B cell (primary cell): Measurements from ENCODE around the gene CPT1A. TPM values are rescaled to one million over a fixed set of nuclear protein-coding genes. Genes with fewer than 3 reads are reported as not detected.

ENCODE experiments used
- ATAC-seq: fragments of 200-7000 bp; cut with Tn5 transposase; one replicate; pipeline ENCODE4 v1.10.0; 2021; ENCODE audit warnings: low read depth, mild to moderate bottlenecking, moderate number of reproducible peaks, moderate library complexity
- CTCF ChIA-PET: fragments of 350-600 bp; sonication (Branson Sonifier 250); formaldehyde crosslinking; loops from one replicate; lab custom pipeline; 2021; ENCODE audit warnings: antibody characterized with exemption, inconsistent platforms; lab: Charles Lee
- POLR2A ChIA-PET: fragments of 350-600 bp; sonication (Branson Sonifier 250); formaldehyde crosslinking; loops from one replicate; lab custom pipeline; 2021; ENCODE audit warnings: antibody characterized with exemption; lab: Charles Lee
- DNase-seq: peaks from one replicate; pipeline ENCODE4 v3.0.0; 2013
- H2AFZ ChIP-seq: 2 replicates; pipeline ENCODE4 v1.6.1; 2012; ENCODE audit warnings: mild to moderate bottlenecking, low read depth, low read length; ENCODE audit not compliant: insufficient read depth, poor library complexity, severe bottlenecking
- H3K27ac ChIP-seq, 2 donors: 1 replicate in 1 of 2; 2 replicates in 1 of 2; pipeline ENCODE4 v1.5.1; 2012 to 2013; ENCODE audit warnings: low read length in 2 of 2, mild to moderate bottlenecking in 2 of 2, moderate library complexity in 1 of 2
- H3K27me3 ChIP-seq, 4 experiments: fragments of 200-600 bp in 1 of 4; sonication (generic) in 1 of 4; replicated peaks in 1 of 4; 1 replicate in 2 of 4; 2 replicates in 2 of 4; pipeline versions ENCODE4 v1.6.1 to v1.7.0; 2013 to 2016; ENCODE audit warnings: low read length in 3 of 4, mild to moderate bottlenecking in 2 of 4, mixed read lengths in 1 of 4, moderate library complexity in 1 of 4; ENCODE audit not compliant: insufficient read depth in 4 of 4, control insufficient read depth in 3 of 4; ENCODE audit errors: control extremely low read depth in 1 of 4
- H3K36me3 ChIP-seq, 2 experiments: replicated peaks in 1 of 2; 1 replicate in 1 of 2; 2 replicates in 1 of 2; pipeline versions ENCODE4 v1.6.1 to v1.7.1; 2013; ENCODE audit warnings: low read length in 1 of 2; ENCODE audit not compliant: insufficient read depth in 2 of 2, control insufficient read depth in 1 of 2; ENCODE audit errors: control extremely low read depth in 1 of 2, extremely low read depth in 1 of 2
- H3K4me1 ChIP-seq, 2 donors: fragments of 200-600 bp in 1 of 2; sonication (generic) in 1 of 2; 1 replicate in 1 of 2; 2 replicates in 1 of 2; pipeline versions ENCODE4 v1.5.1 to v1.6.1; 2013 to 2017; ENCODE audit warnings: low read length in 2 of 2; ENCODE audit not compliant: control insufficient read depth in 2 of 2, insufficient read depth in 2 of 2
- H3K4me2 ChIP-seq: replicated peaks from 2 replicates; pipeline ENCODE3; 2012; ENCODE audit warnings: mild to moderate bottlenecking, low read depth, low read length; ENCODE audit not compliant: poor library complexity, severe bottlenecking
- H3K4me3 ChIP-seq, 5 experiments: fragments of 200-600 bp in 1 of 5; sonication (generic) in 1 of 5; 1 replicate in 3 of 5; 2 replicates in 2 of 5; pipeline versions ENCODE4 v1.5.1 to v1.7.0; 2011 to 2016; ENCODE audit warnings: low read length in 4 of 5, mild to moderate bottlenecking in 4 of 5, low read depth in 2 of 5, control low read depth in 1 of 5, moderate library complexity in 1 of 5; ENCODE audit not compliant: insufficient read depth in 1 of 5; ENCODE audit errors: control extremely low read depth in 1 of 5, extremely low read depth in 1 of 5
- H3K79me2 ChIP-seq: fragments of 200-600 bp; sonication (generic); one replicate; pipeline ENCODE4 v1.6.0; 2016; ENCODE audit warnings: low read length; ENCODE audit not compliant: control insufficient read depth, insufficient read depth
- H3K9ac ChIP-seq: fragments of 200-600 bp; sonication (generic); 2 replicates; pipeline ENCODE4 v1.6.1; 2017; ENCODE audit warnings: mild to moderate bottlenecking, low read length, moderate library complexity
- H3K9me3 ChIP-seq, 3 donors: one replicate each; pipeline versions ENCODE4 v1.6.1 to v1.7.1; 2013; ENCODE audit warnings: low read length in 2 of 3; ENCODE audit not compliant: control insufficient read depth in 2 of 3, insufficient read depth in 1 of 3; ENCODE audit errors: control extremely low read depth in 1 of 3
- H4K20me1 ChIP-seq: 2 replicates; pipeline ENCODE4 v1.6.0; 2012; ENCODE audit warnings: mild to moderate bottlenecking, low read length; ENCODE audit not compliant: insufficient read depth, control insufficient read depth, poor library complexity, severe bottlenecking
- H3K27ac Mint-ChIP-seq: one replicate; pipeline ENCODE4 v1.8.0; 2021; ENCODE audit warnings: mixed read lengths
- H3K27me3 Mint-ChIP-seq: one replicate; pipeline ENCODE4 v1.8.0; 2021; ENCODE audit warnings: mixed read lengths
- H3K4me1 Mint-ChIP-seq: one replicate; pipeline ENCODE4 v1.8.0; 2021; ENCODE audit warnings: mixed read lengths
- H3K4me3 Mint-ChIP-seq: one replicate; pipeline ENCODE4 v1.8.0; 2021; ENCODE audit warnings: mixed read lengths
- H3K9me3 Mint-ChIP-seq: one replicate; pipeline ENCODE4 v1.8.0; 2022; ENCODE audit warnings: mixed read lengths; ENCODE audit not compliant: insufficient read depth
- CTCF ChIP-seq: fragments of 200-600 bp; IDR thresholded peaks from one replicate; pipeline ENCODE4 v1.8.0; 2022; ENCODE audit warnings: antibody characterized with exemption, mild to moderate bottlenecking
- EZH2 ChIP-seq: IDR thresholded peaks from 2 replicates; pipeline ENCODE4 v1.6.1; 2012; ENCODE audit warnings: borderline replicate concordance, low read depth, mild to moderate bottlenecking, moderate library complexity, low read length; ENCODE audit not compliant: insufficient read depth, poor library complexity, severe bottlenecking
- WGBS: methylation state at CpG from one replicate; pipeline ENCODE4 v1.1.5; 2013; ENCODE audit warnings: missing lambda C conversion rate; ENCODE audit not compliant: insufficient coverage; 5-methylcytosine and 5-hydroxymethylcytosine counted together
- intact Hi-C: fragments of 100-400 bp; cut with micrococcal nuclease; formaldehyde crosslinking; loops from one replicate; pipeline ENCODE4 v1.10.0; 2022
- polyA plus RNA-seq: library from polyadenylated mRNA; depleted of rRNA; stranded (reverse); fragments of >200 nt; gene quantifications from 2 replicates; pipeline ENCODE4 v1.2.3, GENCODE V29; 2012
- total RNA-seq, 2 donors: library from RNA; stranded (reverse); fragments of 120-200 nt in 1 of 2; gene quantifications; 1 replicate in 1 of 2; 2 replicates in 1 of 2; pipeline versions ENCODE4 v1.2.3 to v1.2.4, GENCODE V29; 2013 to 2022

Gene CPT1A
- total and polyA plus RNA-seq, 2 donors (not counting 1 experiment from before 2014, with no cell fraction given) = 15.6 to 40.8 TPM

GRCh38 chr11:68798221-68798813 is 43.4 kb downstream of the CPT1A start:
- Histone ChIP-seq H3K4me3 (no peak overlapping the region), H3K4me2 (no peak overlapping the region), H3K36me3 (peaks cover 0 to 22% of the 10 kb centered on the region in 2 experiments), H4K20me1 (no peaks in the 10 kb centered on the region), H3K27me3 (no peaks in the 10 kb centered on the region), H3K9ac (no peak overlapping the region), H3K9me3 (no peaks in the 10 kb centered on the region), H3K27ac (no peak overlapping the region), H3K79me2 (no peaks in the 10 kb centered on the region), H3K4me1 (no peaks in the 10 kb centered on the region), H2AFZ (no peak overlapping the region)
- ATAC-seq (no peak), DNase-seq (peak; percentile 51)
- H3K9me3 Mint-ChIP-seq = no peaks in the 10 kb centered on the region
- H3K27me3 Mint-ChIP-seq = no peaks in the 10 kb centered on the region
- H3K27ac Mint-ChIP-seq = no peak overlapping the region
- H3K4me3 Mint-ChIP-seq = no peak overlapping the region
- TF ChIP-seq CTCF = peak; percentile 75
- TF ChIP-seq EZH2 = no peak
- intact Hi-C loops = no loop called here
- POLR2A ChIA-PET = interaction anchor here (1.0 kb wide), 1 partner anchor 15 kb away, joined by 3 read pairs; no protein-coding TSS in a partner anchor
- 85% methylated on average over 23 of the region's 23 CpGs for WGBS
- no peaks in the 10 kb centered on the region for H3K4me1 Mint-ChIP-seq
- CTCF ChIA-PET = interaction anchor here (0.5 to 5.2 kb wide), 8 partner anchors 15 to 85 kb away, joined by 3 to 37 read pairs (median 3); partner anchors contain the start of gene CPT1A

- intact Hi-C loops = no loop called here
- H3K4me3 ChIP-seq = no peak overlapping the region
- H4K20me1 ChIP-seq = no peaks in the 10 kb centered on the region
- no peak for ATAC-seq
- no peaks in the 10 kb centered on the region for H3K4me1 Mint-ChIP-seq
- TF ChIP-seq EZH2 = no peak
- TF ChIP-seq CTCF = no peak
- DNase-seq = no peak
- H3K79me2 ChIP-seq = no peaks in the 10 kb centered on the region
- no peaks in the 10 kb centered on the region for H3K27me3 ChIP-seq
- H3K4me3 Mint-ChIP-seq = no peak overlapping the region
- CTCF ChIA-PET = interaction anchor here (5.2 kb wide), 1 partner anchor 46 kb away, joined by 37 read pairs; the partner anchor contains the start of gene CPT1A
- WGBS = 98% methylated on average over 19 of the region's 19 CpGs
- H2AFZ ChIP-seq = no peak overlapping the region
- POLR2A ChIA-PET = interaction anchor here (0.6 kb wide), 1 partner anchor 13 kb away, joined by 10 read pairs; no protein-coding TSS in a partner anchor
- H3K36me3 ChIP-seq = peaks cover 0 to 15% of the 10 kb centered on the region in 2 experiments
- no peak overlapping the region for H3K4me2 ChIP-seq
- H3K27ac Mint-ChIP-seq = no peak overlapping the region
- H3K27ac ChIP-seq = no peak overlapping the region
- no peak overlapping the region for H3K9ac ChIP-seq
- H3K4me1 ChIP-seq = no peaks in the 10 kb centered on the region
- no peaks in the 10 kb centered on the region for H3K9me3 Mint-ChIP-seq
- H3K9me3 ChIP-seq = no peaks in the 10 kb centered on the region
- no peaks in the 10 kb centered on the region for H3K27me3 Mint-ChIP-seq
These were observed 44.9 kb downstream of the CPT1A start for GRCh38 chr11:68796801-68797200.
